ENCODE data around the gene SLC6A18. TPM values are rescaled to one million over a fixed set of nuclear protein-coding genes. Genes with fewer than 3 reads are reported as not detected.

The SLC6A18 gene
- total RNA-seq, 1 experiment from 2014 or later: not detected

DNA sequence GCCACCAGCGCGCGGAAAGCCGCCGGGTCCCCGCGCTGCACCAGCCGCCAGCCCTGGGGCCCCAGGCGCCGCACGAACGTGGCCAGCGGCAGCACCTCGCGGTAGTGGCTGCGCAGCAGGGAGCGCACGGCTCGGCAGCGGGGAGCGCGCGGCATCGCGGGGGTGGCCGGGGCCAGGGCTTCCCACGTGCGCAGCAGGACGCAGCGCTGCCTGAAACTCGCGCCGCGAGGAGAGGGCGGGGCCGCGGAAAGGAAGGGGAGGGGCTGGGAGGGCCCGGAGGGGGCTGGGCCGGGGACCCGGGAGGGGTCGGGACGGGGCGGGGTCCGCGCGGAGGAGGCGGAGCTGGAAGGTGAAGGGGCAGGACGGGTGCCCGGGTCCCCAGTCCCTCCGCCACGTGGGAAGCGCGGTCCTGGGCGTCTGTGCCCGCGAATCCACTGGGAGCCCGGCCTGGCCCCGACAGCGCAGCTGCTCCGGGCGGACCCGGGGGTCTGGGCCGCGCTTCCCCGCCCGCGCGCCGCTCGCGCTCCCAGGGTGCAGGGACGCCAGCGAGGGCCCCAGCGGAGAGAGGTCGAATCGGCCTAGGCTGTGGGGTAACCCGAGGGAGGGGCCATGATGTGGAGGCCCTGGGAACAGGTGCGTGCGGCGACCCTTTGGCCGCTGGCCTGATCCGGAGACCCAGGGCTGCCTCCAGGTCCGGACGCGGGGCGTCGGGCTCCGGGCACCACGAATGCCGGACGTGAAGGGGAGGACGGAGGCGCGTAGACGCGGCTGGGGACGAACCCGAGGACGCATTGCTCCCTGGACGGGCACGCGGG lies 69.9 kb downstream of the SLC6A18 start, which contains the start of gene TERT:
TERT (minus strand) TSS at position 234 of the 815 bp plus-strand sequence; CDS start at position 155, 79 bp downstream.
- in situ Hi-C loops (cut with HindIII; ENCODE audit: low sequenced_read_pairs): no loop called here
- DNase-seq (ENCODE audit: low spot score): no peak

- in situ Hi-C loops (cut with HindIII; ENCODE audit: low sequenced_read_pairs): no loop called here
- no peak for DNase-seq (ENCODE audit: low spot score)
Measured at GRCh38 chr5:1295650-1296037, 70.5 kb downstream of the SLC6A18 start.

Other genes with a start within 250 kb of the SLC6A18 start
- gene NKD2, start 216.6 kb upstream of the SLC6A18 start, total RNA-seq (2014; rRNA removed; shearing (Covaris generic)): 2.1 and 6.0 TPM in 2 replicates
- 16.4 and 22.5 TPM in 2 replicates for gene SLC12A7, start 113.3 kb upstream of the SLC6A18 start, total RNA-seq (2014; rRNA removed; shearing (Covaris generic))
- 0.37 and 1.0 TPM in 2 replicates for gene SLC6A19, start 23.8 kb upstream of the SLC6A18 start, total RNA-seq (2014; rRNA removed; shearing (Covaris generic))
- gene TERT, start 69.7 kb downstream of the SLC6A18 start, total RNA-seq (2014; rRNA removed; shearing (Covaris generic)): 0.85 and 1.5 TPM in 2 replicates
- 177 and 229 TPM in 2 replicates for gene CLPTM1L, start 119.7 kb downstream of the SLC6A18 start, total RNA-seq (2014; rRNA removed; shearing (Covaris generic))
- not detected in 2 replicates for gene SLC6A3, start 220.1 kb downstream of the SLC6A18 start, total RNA-seq (2014; rRNA removed; shearing (Covaris generic))

All from G401 (cell line).